CMK (cell line): ENCODE results near the gene DNPEP.

Experiments
- DNase-seq: peaks from one replicate; pipeline ENCODE4 v3.0.0-alpha.2; 2010; ENCODE audit warnings: low read depth

Gene DNPEP

DNA sequence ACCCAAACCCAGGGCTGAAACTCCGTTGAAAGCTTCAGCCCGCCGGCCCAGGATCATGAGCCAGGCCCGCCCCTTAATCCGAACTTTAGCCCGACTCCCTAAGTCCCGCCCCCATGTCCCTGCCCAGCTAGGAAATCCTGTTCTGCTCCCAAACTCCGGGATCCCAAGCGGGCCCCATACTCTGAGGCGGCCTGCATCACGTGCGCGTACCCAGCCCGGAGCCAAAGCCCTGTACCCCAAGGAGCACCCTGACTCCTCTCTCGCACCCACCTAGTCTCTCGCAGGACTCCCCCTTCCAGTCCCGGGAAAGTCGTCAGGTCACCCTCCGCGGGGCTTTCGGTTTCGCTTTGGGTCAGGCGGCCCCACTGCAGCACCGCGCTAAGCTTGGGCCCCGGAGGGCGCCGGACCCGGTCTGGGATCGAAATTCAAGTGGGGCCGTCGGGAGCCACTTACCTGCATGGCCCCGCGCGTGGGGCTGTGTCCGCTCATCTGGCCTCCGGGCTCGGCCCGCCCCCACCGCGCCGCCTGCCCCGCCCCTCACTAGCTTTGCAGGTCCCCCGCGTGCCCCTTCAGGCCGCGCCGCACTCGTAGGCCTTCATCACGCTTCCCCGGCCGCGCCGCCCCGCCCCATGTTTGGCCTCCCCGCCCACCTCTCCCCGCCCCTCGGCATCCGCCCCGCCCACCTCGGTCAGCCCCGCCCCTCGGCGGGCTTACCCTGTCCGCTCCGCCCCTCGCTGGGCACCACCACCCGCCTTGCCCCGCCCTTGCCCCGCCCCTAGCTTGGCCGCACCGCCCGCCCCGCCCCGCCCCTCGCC is at the start of gene DNPEP:
TSS of gene DNPEP (minus strand) at position 607 of the 815 bp plus-strand sequence. CDS start at position 489, 118 bp downstream.
- DNase-seq, result peak; percentile 79

- no peak for DNase-seq
These were observed 49.4 kb upstream of the DNPEP start for GRCh38 chr2:219437141-219437540.

DNA sequence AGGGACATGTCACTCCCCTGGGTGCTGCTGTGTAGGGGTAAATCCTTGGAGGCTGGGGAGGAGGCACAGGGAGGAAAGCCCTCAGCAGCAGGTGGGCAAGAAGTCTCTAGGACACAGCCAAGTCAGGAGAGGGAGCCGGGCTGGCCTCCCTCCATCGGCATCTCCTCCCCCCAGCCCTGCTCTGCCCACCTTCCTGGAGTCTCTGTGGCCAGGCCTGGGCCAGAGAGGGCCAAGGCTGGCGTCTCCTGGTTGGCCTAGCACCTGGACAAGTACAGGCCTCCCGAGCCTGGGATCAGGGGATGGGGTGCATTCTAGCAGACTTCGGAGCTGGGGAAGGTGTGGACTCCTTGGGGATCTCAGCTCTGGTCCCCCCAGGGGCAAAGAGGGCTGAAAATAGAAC is 48.8 kb upstream of the DNPEP start:
- no peak for DNase-seq

GRCh38 chr2:219435701-219436100 is 48.0 kb upstream of the DNPEP start:
- DNase-seq, result no peak

- no peak for DNase-seq
These were observed 47.2 kb upstream of the DNPEP start, which contains the start of gene SPEG for GRCh38 chr2:219434718-219435525. Gene SPEG, plus strand, starts transcription at chr2:219434843. Its CDS starts 135 bp downstream, at chr2:219434978.

DNA sequence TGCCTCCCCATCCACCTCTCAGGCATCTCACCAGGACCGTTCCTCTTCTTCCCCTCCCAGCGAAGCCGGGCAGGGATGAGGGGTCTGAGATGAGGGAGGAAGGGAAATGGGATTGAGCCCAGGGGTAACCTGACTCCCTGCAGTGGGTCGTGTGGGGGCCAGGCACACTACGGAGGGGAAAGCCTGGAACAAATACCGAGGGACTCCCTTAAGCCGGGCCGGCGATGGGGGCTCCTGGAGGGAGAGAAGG is 46.7 kb upstream of the DNPEP start:
- DNase-seq, result no peak

GRCh38 chr2:219433666-219434467 is 46.2 kb upstream of the DNPEP start:
- peak; percentile 29 for DNase-seq

DNA sequence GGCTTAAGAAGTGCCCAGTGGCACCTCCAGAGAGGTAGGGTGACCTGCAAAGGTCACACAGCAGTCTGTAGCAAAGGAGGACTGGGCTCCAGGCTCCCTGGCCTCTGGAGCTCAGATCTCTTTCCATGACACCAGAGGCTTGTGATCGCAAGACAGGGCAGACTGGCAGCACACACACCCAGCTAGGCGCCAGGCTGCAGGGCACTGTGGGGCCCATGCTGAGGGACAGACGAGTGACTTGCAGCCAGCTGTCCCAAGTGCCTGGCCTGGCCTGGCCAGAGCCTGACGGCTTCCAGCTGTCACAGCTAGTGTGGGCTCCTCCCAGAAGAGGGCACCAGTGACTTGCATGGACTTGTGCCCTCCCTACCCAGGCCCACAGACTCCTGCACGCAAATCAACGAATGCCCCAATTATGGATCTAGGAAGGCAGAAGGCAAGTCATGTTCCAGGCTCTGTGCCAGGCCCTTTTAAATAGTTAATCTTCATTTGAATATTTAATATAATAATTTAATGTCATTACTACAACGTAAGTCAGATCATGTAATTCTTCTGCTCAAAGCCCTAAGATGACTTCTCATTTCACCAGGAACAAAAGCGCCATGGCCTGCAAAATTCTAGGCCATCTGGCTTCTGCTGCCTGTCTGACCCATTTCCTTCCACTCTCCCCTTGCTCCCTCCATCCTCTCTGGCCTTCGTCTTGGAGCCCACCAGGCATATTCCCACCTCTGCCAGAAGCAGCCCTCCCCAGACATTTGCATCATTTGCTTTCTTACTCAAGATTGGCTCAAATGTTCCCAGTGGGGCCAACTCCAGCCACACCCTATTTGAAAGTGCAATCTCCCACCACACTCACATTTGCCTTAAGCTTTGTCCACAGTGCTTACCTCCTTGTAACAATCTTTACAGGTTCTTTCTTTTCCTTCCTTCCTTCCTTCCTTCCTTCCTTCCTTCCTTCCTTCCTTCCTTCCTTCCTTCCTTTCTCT is 43.2 kb upstream of the DNPEP start:
- DNase-seq, result peak; percentile 21

DNA sequence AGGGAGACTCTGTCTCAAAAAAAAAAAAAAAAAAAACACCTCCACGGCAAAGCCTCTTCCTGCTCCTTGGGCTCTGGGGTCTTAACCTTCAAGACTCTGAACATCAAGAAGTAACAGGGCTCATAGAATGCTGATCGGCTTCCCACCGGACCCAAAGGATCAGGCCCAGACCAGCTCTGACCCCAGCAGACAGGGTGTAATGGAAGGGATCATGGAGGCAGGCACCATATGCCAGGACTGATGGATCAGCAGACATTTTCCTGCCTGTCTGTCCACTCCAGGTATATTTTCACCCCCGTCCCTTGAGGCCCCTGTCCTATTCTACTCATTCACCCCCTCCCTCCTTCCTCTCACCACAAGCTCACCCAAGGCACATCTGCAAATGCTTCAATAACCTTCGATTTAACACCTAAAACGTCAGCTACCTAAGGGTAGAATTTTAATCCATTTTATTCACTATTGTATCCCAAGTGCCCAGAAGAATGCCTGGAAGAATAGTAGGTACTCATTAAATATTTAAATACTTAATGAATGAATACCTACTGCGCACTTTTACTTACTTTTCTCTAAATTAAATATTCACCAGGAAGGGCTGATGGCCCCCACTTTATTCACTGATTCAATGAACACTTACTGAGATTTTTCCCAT is 42.4 kb upstream of the DNPEP start:
- DNase-seq, result no peak

DNA sequence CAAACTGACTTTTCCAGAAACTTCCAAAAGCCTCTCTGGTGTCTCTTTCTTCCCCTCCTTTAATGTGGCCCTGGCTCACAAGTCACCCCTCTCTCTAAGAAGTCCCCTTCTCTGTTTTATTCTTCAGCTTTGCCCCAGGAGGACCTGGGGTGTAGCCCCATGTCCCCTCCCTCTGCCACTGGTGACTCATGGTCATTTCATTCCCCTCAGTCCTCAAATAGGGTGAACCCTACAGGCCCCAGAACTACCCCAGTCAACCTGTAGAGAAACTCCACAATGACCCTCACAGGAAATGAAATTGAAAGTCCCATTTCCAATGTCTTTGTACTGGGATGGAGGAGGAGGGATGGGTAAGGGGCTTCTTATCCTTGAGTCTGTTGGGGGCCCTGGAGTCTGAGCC is 40.8 kb upstream of the DNPEP start:
- DNase-seq, result no peak

GRCh38 chr2:219426534-219427136 is 38.9 kb upstream of the DNPEP start:
- no peak for DNase-seq

DNA sequence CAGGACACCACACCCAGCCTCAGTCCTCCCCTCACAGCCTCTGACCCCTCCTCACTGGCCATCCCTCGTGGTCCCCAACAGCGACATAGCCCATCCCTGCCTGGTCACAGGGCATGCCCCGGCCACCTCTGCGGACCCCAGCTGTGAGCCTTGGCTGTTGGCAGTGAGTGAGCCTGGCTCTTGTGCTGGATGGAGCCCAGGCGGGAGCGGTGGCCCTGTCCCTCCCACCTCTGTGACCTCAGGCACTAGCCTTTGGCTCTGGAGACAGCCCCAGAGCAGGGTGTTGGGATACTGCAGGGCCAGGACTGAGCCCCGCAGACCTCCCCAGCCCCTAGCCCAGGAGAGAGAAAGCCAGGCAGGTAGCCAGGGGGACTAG is 38.3 kb upstream of the DNPEP start:
- DNase-seq, result no peak

DNA sequence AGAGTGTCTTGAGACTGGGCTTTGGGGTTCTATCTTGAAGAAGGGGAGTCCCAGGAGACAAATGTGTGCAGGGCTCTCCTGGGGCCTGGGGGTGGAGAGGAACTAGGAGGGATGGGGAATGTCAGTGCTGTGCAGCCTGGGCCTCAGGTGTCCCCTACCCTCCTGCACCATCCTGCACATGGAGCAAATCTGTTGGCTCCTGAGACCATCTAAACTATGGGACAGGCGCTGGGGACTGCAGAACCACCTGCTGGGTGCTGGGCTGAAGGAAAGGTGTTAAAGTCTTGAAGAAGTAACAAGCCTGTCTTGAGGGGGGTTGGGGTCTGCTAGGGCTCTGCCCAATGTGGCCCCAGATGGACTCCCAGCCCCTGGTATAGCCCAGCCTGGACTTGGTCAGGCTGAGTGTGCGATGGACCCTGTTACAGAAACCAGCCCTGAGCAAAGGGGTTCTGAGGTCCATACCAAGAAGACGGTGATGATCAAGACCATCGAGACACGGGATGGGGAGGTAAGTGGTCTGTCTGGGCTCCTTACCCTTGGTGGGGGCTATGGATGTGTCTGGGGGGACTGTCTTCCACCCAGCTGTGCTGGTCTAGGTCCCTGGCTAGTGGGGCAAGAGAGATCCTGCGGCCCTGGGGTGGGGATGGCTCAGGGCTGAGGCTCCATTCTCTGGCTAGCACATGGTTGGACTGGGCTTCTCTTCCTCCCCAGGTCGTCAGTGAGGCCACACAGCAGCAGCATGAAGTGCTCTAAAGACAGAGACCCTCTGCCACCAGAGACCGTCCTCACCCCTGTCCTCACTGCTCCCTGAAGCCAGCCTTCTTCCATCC is 37.7 kb upstream of the DNPEP start:
- DNase-seq, result no peak

GRCh38 chr2:219423652-219424377 is 36.1 kb upstream of the DNPEP start:
- DNase-seq, result no peak

DNA sequence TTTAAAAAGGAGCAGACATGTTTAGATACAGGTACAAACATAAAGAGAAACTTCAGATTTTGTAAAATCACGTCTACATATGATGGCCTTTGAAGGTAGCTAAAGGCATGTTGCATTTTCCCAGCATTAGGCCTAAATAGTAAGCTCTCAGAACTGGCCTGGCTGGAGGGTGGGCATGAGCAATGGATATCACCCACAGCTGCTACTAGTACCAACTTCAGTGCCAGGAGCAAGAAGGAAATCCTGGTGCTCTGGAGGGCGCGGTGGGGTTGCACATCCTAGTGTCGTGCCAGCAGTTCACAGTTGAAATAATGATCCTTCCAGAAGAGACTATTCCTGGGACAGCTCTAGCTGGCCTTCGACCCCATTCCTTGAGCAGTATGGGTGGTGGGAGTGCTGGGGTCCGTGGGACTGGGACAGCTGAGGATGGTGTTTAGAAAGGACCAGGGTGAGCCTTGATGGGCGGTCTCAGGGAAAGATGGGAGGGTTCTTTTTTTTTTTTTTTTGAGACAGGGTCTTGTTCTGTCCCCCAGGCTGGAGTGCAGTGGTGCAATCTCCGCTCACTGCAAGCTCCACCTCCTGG is 35.3 kb upstream of the DNPEP start:
- DNase-seq, result no peak

DNA sequence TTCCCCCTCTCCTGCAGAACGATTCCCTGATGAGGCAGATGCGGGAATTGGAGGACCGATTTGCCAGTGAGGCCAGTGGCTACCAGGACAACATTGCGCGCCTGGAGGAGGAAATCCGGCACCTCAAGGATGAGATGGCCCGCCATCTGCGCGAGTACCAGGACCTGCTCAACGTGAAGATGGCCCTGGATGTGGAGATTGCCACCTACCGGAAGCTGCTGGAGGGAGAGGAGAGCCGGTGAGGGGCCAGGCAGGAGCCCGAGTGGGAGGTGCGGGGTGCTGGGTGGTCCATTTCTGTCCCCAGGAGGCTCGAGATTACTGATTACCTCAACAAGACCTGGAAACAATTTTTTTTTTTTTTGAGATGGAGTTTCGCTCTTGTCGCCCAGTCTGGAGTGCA is 33.6 kb upstream of the DNPEP start:
- DNase-seq, result no peak

- no peak for DNase-seq
These were observed 33.0 kb upstream of the DNPEP start for GRCh38 chr2:219420687-219421086.
